IPS-NIHi7 (cell line): ENCODE results near the gene IFT43.
"Not testable (repeated sequence)": the region's sequence is repeated elsewhere in the genome, so short reads cannot be mapped to it uniquely, and the experiment has no call there.

Experiments
- DNase-seq: peaks from one replicate; pipeline ENCODE4 v3.0.0; 2012; ENCODE audit warnings: mixed read lengths; ENCODE audit errors: extremely low spot score

Gene IFT43

GRCh38 chr14:75980856-75981255 lies 4.7 kb upstream of the IFT43 start:
- DNase-seq: no peak

- DNase-seq: peak; percentile 34
Observed at GRCh38 chr14:75981426-75982265, 3.9 kb upstream of the IFT43 start, which contains the start of gene TGFB3. Gene TGFB3 (minus strand): TSS chr14:75981995. CDS start chr14:75980893, 1,102 bp downstream.

- peak; percentile 79 for DNase-seq
Observed at GRCh38 chr14:75982266-75983018, 3.1 kb upstream of the IFT43 start.

GRCh38 chr14:75983019-75983358 lies 2.6 kb upstream of the IFT43 start:
- DNase-seq: no peak

- no peak for DNase-seq
Observed at GRCh38 chr14:75984674-75985073, 889 bp upstream of the IFT43 start.

GRCh38 chr14:75986439-75986765 lies 839 bp downstream of the IFT43 start:
- DNase-seq: no peak

GRCh38 chr14:75987201-75987970 lies 1.8 kb downstream of the IFT43 start:
- DNase-seq: no peak

GRCh38 chr14:75989134-75989533 lies 3.6 kb downstream of the IFT43 start:
- DNase-seq: no peak

GRCh38 chr14:75990297-75990696 lies 4.7 kb downstream of the IFT43 start:
- no peak for DNase-seq

GRCh38 chr14:75991753-75992152 lies 6.2 kb downstream of the IFT43 start:
- DNase-seq: no peak

- no peak for DNase-seq
Observed at GRCh38 chr14:75993567-75994041, 8.0 kb downstream of the IFT43 start.

- no peak for DNase-seq
Observed at GRCh38 chr14:75995372-75996041, 9.9 kb downstream of the IFT43 start.

- DNase-seq: no peak
Observed at GRCh38 chr14:75996488-75996887, 10.9 kb downstream of the IFT43 start.

- no peak for DNase-seq
Observed at GRCh38 chr14:75999511-76000190, 14.1 kb downstream of the IFT43 start.

GRCh38 chr14:76002383-76002782 lies 16.8 kb downstream of the IFT43 start:
- DNase-seq: no peak

- DNase-seq: no peak
Observed at GRCh38 chr14:76006253-76006652, 20.7 kb downstream of the IFT43 start.

- DNase-seq: no peak
Observed at GRCh38 chr14:76007379-76007778, 21.8 kb downstream of the IFT43 start.

- no peak for DNase-seq
Observed at GRCh38 chr14:76007852-76008251, 22.3 kb downstream of the IFT43 start.

GRCh38 chr14:76009627-76010026 lies 24.1 kb downstream of the IFT43 start:
- DNase-seq: not testable (repeated sequence)

- DNase-seq: no peak
Observed at GRCh38 chr14:76011930-76012329, 26.4 kb downstream of the IFT43 start.

GRCh38 chr14:76012354-76012753 lies 26.8 kb downstream of the IFT43 start:
- no peak for DNase-seq
